HG02938 (cell line): Measurements from ENCODE around the gene SFR1.
"Not testable (repeated sequence)": the region's sequence is repeated elsewhere in the genome, so short reads cannot be mapped to it uniquely, and the experiment has no call there.

Experiments used
- ATAC-seq: cut with Tn5 transposase; IDR thresholded peaks from one replicate; pipeline ENCODE4 v1.9.1; 2021; ENCODE audit warnings: mild to moderate bottlenecking, moderate library complexity; ENCODE audit not compliant: unreplicated experiment

The SFR1 gene

DNA sequence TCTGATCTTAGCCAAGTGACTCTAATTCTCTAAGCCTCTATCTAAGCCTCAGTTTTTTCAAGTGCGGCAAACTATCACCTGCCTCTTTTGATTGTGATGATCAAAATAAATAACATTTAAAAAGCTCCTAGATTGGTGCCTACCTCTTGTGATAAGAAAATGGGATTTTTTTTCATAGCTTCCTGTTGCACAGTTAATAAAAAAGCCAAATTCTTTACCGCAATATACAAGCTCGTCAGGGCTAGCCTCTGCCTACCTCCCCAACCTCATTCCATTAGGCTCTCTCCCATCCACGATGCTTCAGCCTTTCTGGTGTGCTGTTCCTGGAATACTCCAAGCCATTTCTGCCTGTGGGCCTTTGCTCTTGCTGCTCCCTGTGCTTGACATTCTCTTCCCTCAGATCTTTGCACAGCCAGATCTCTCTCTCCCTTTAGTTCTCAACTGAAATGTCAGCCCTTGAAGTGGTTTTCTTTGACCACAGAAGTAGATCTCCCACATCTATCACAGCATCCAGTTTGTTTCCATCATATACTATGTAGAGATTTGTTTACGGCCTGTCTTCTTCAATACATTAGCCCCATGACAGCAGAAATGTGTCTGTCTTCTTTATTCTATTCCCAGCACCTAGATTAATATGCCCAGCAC lies 48.8 kb downstream of the SFR1 start:
- ATAC-seq: no peak

DNA sequence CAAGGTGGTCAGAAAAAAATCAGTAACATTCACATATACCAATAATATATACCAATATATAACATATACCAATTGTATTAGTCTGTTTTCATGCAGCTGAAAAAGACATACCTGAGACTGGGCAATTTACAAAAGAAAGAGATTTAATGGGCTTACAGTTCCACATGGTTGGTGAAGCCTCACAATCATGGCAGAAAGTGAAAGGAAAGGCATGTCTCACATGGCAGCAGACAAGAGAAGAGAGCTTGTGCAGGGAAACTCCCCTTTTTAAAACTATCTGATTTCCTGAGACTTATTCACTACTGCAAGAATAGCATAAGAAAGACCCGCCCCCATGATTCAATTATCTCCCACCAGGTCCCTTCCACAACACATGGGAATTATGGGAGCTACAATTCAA lies 52.2 kb downstream of the SFR1 start:
- not testable (repeated sequence) for ATAC-seq
